Dedifferentiated amniotic fluid mesenchymal stem cell (primary cell): ENCODE data around the gene MADCAM1.
A peak's percentile ranks its signal among the peaks of the same experiment; 100 is the strongest.
"Not testable (repeated sequence)": the region's sequence is repeated elsewhere in the genome, so short reads cannot be mapped to it uniquely, and the experiment has no call there.

Experiments
- DNase-seq: peaks from one replicate; pipeline ENCODE4 v3.0.0-alpha.2; 2016; ENCODE audit errors: extremely low spot score

MADCAM1 gene

GRCh38 chr19:465056-465816 is 31.1 kb upstream of the MADCAM1 start:
- no peak for DNase-seq

GRCh38 chr19:467554-467953 is 28.7 kb upstream of the MADCAM1 start:
- no peak for DNase-seq

GRCh38 chr19:468587-469256 is 27.6 kb upstream of the MADCAM1 start:
- no peak for DNase-seq

- no peak for DNase-seq
Observed at GRCh38 chr19:469833-470232, 26.5 kb upstream of the MADCAM1 start.

- DNase-seq = no peak
Observed at GRCh38 chr19:470701-471100, 25.6 kb upstream of the MADCAM1 start.

- DNase-seq = no peak
Observed at GRCh38 chr19:472005-472858, 24.1 kb upstream of the MADCAM1 start.

- no peak for DNase-seq
Observed at GRCh38 chr19:474126-475078, 21.9 kb upstream of the MADCAM1 start.

- no peak for DNase-seq
Observed at GRCh38 chr19:475360-475759, 20.9 kb upstream of the MADCAM1 start.

GRCh38 chr19:478236-478903 is 17.9 kb upstream of the MADCAM1 start:
- no peak for DNase-seq

GRCh38 chr19:478976-479375 is 17.3 kb upstream of the MADCAM1 start:
- DNase-seq = no peak

GRCh38 chr19:480016-480855 is 16.1 kb upstream of the MADCAM1 start:
- peak; percentile 19 for DNase-seq

- not testable (repeated sequence) for DNase-seq
Observed at GRCh38 chr19:481100-481499, 15.2 kb upstream of the MADCAM1 start.

- no peak for DNase-seq
Observed at GRCh38 chr19:482186-483041, 13.9 kb upstream of the MADCAM1 start.

GRCh38 chr19:483332-484072 is 12.8 kb upstream of the MADCAM1 start:
- DNase-seq = no peak

- DNase-seq = no peak
Observed at GRCh38 chr19:484494-484893, 11.8 kb upstream of the MADCAM1 start.

- no peak for DNase-seq
Observed at GRCh38 chr19:485077-485476, 11.2 kb upstream of the MADCAM1 start.

- DNase-seq = no peak
Observed at GRCh38 chr19:485583-486236, 10.6 kb upstream of the MADCAM1 start.
